ENCODE data around the gene CCDC81. TPM values are rescaled to one million over a fixed set of nuclear protein-coding genes. Genes with fewer than 3 reads are reported as not detected.
"Not testable (repeated sequence)": the region's sequence is repeated elsewhere in the genome, so short reads cannot be mapped to it uniquely, and the experiment has no call there.

The CCDC81 gene
- total RNA-seq, 3 donors from 2014 or later, result 0.37 to 0.49 (median 0.38) TPM

- DNase-seq, result no peak
- no peaks in the 10 kb centered on the region for H3K4me1 Mint-ChIP-seq (ENCODE audit: low read depth)
These were observed 39.3 kb downstream of the CCDC81 start for GRCh38 chr11:86414032-86414431.

GRCh38 chr11:86415026-86415425 is 40.3 kb downstream of the CCDC81 start:
- H3K4me3 Mint-ChIP-seq, result no peak overlapping the region

More at GRCh38 chr11:86414032-86414431, 39.3 kb downstream of the CCDC81 start:
- Mint-ChIP-seq H3K36me3 (ENCODE audit: insufficient read depth) (peaks cover 2% of the 10 kb centered on the region), H3K4me3 (no peak overlapping the region), H3K27me3 (ENCODE audit: low read depth) (no peaks in the 10 kb centered on the region), H3K9me3 (no peaks in the 10 kb centered on the region)
- no peak for ATAC-seq

GRCh38 chr11:86416494-86416893 is 41.8 kb downstream of the CCDC81 start:
- no peaks in the 10 kb centered on the region for H3K4me1 Mint-ChIP-seq (ENCODE audit: low read depth)
- H3K9me3 Mint-ChIP-seq, result no peaks in the 10 kb centered on the region
- H3K4me3 Mint-ChIP-seq, result no peak overlapping the region
- no peak for DNase-seq
- H3K27me3 Mint-ChIP-seq (ENCODE audit: low read depth), result no peaks in the 10 kb centered on the region
- peaks cover 2% of the 10 kb centered on the region for H3K36me3 Mint-ChIP-seq (ENCODE audit: insufficient read depth)
- ATAC-seq, result no peak

More at GRCh38 chr11:86415026-86415425, 40.3 kb downstream of the CCDC81 start:
- Mint-ChIP-seq H3K4me1 (ENCODE audit: low read depth) (no peaks in the 10 kb centered on the region), H3K27me3 (ENCODE audit: low read depth) (no peaks in the 10 kb centered on the region), H3K9me3 (no peaks in the 10 kb centered on the region), H3K36me3 (ENCODE audit: insufficient read depth) (peaks cover 2% of the 10 kb centered on the region)
- ATAC-seq (no peak), DNase-seq (no peak)

- H3K9me3 Mint-ChIP-seq; ATAC-seq; H3K36me3 Mint-ChIP-seq (ENCODE audit: insufficient read depth); H3K27me3 Mint-ChIP-seq (ENCODE audit: low read depth); H3K4me1 Mint-ChIP-seq (ENCODE audit: low read depth); H3K4me3 Mint-ChIP-seq; DNase-seq: not testable (repeated sequence)
These were observed 42.3 kb downstream of the CCDC81 start for GRCh38 chr11:86416951-86417350.

- H3K4me3 Mint-ChIP-seq, result no peak overlapping the region
- H3K9me3 Mint-ChIP-seq, result no peaks in the 10 kb centered on the region
- no peaks in the 10 kb centered on the region for H3K4me1 Mint-ChIP-seq (ENCODE audit: low read depth)
- ATAC-seq (no peak), DNase-seq (no peak)
- peaks cover 3% of the 10 kb centered on the region for H3K36me3 Mint-ChIP-seq (ENCODE audit: insufficient read depth)
- no peaks in the 10 kb centered on the region for H3K27me3 Mint-ChIP-seq (ENCODE audit: low read depth)
These were observed 43.4 kb downstream of the CCDC81 start for GRCh38 chr11:86418106-86418505.

GRCh38 chr11:86418513-86418912 is 43.8 kb downstream of the CCDC81 start:
- no peaks in the 10 kb centered on the region for H3K4me1 Mint-ChIP-seq (ENCODE audit: low read depth)
- H3K9me3 Mint-ChIP-seq, result no peaks in the 10 kb centered on the region
- H3K27me3 Mint-ChIP-seq (ENCODE audit: low read depth), result no peaks in the 10 kb centered on the region
- peaks cover 5% of the 10 kb centered on the region for H3K36me3 Mint-ChIP-seq (ENCODE audit: insufficient read depth)
- DNase-seq (no peak), ATAC-seq (no peak)
- H3K4me3 Mint-ChIP-seq, result no peak overlapping the region

GRCh38 chr11:86418917-86419316 is 44.2 kb downstream of the CCDC81 start:
- H3K9me3 Mint-ChIP-seq, result no peaks in the 10 kb centered on the region
- H3K27me3 Mint-ChIP-seq (ENCODE audit: low read depth), result no peaks in the 10 kb centered on the region
- peaks cover 7% of the 10 kb centered on the region for H3K36me3 Mint-ChIP-seq (ENCODE audit: insufficient read depth)
- H3K4me1 Mint-ChIP-seq (ENCODE audit: low read depth), result no peaks in the 10 kb centered on the region
- H3K4me3 Mint-ChIP-seq, result no peak overlapping the region
- ATAC-seq (peak in 1 of 2 donors; percentile 53), DNase-seq (no peak)

- no peak overlapping the region for H3K4me3 Mint-ChIP-seq
- ATAC-seq (no peak), DNase-seq (no peak)
- H3K9me3 Mint-ChIP-seq, result peaks cover 13% of the 10 kb centered on the region
- H3K27me3 Mint-ChIP-seq (ENCODE audit: low read depth), result no peaks in the 10 kb centered on the region
- no peaks in the 10 kb centered on the region for H3K4me1 Mint-ChIP-seq (ENCODE audit: low read depth)
- H3K36me3 Mint-ChIP-seq (ENCODE audit: insufficient read depth), result peaks cover 7% of the 10 kb centered on the region
These were observed 47.3 kb downstream of the CCDC81 start for GRCh38 chr11:86421946-86422345.

GRCh38 chr11:86422371-86422770 is 47.7 kb downstream of the CCDC81 start:
- Mint-ChIP-seq H3K4me3 (no peak overlapping the region), H3K9me3 (peaks cover 13% of the 10 kb centered on the region), H3K4me1 (ENCODE audit: low read depth) (no peaks in the 10 kb centered on the region), H3K27me3 (ENCODE audit: low read depth) (no peaks in the 10 kb centered on the region), H3K36me3 (ENCODE audit: insufficient read depth) (peaks cover 7% of the 10 kb centered on the region)
- ATAC-seq (no peak), DNase-seq (no peak)

GRCh38 chr11:86423488-86423887 is 48.8 kb downstream of the CCDC81 start:
- H3K4me3 Mint-ChIP-seq; H3K36me3 Mint-ChIP-seq (ENCODE audit: insufficient read depth); ATAC-seq; H3K4me1 Mint-ChIP-seq (ENCODE audit: low read depth); DNase-seq; H3K27me3 Mint-ChIP-seq (ENCODE audit: low read depth): not testable (repeated sequence)
- H3K9me3 Mint-ChIP-seq, result peaks cover 13% of the 10 kb centered on the region

GRCh38 chr11:86427441-86427840 is 52.8 kb downstream of the CCDC81 start:
- no peaks in the 10 kb centered on the region for H3K4me1 Mint-ChIP-seq (ENCODE audit: low read depth)
- H3K9me3 Mint-ChIP-seq, result peaks cover 13% of the 10 kb centered on the region
- H3K36me3 Mint-ChIP-seq (ENCODE audit: insufficient read depth), result peaks cover 7% of the 10 kb centered on the region
- no peak overlapping the region for H3K4me3 Mint-ChIP-seq
- no peak for ATAC-seq
- no peak for DNase-seq
- H3K27me3 Mint-ChIP-seq (ENCODE audit: low read depth), result no peaks in the 10 kb centered on the region

- DNase-seq, result no peak
- H3K27me3 Mint-ChIP-seq (ENCODE audit: low read depth), result no peaks in the 10 kb centered on the region
These were observed 56.6 kb downstream of the CCDC81 start for GRCh38 chr11:86431258-86431657.

GRCh38 chr11:86433361-86434095 is 58.8 kb downstream of the CCDC81 start:
- not testable (repeated sequence) for ATAC-seq; H3K4me3 Mint-ChIP-seq; DNase-seq; H3K36me3 Mint-ChIP-seq (ENCODE audit: insufficient read depth); H3K9me3 Mint-ChIP-seq; H3K27me3 Mint-ChIP-seq (ENCODE audit: low read depth); H3K4me1 Mint-ChIP-seq (ENCODE audit: low read depth)

More at GRCh38 chr11:86431258-86431657, 56.6 kb downstream of the CCDC81 start:
- Mint-ChIP-seq H3K4me3 (peak overlapping the region; percentile 31), H3K4me1 (ENCODE audit: low read depth) (no peaks in the 10 kb centered on the region), H3K36me3 (ENCODE audit: insufficient read depth) (peaks cover 3% of the 10 kb centered on the region), H3K9me3 (peaks cover 8% of the 10 kb centered on the region)
- no peak for ATAC-seq

GRCh38 chr11:86435711-86436110 is 61.0 kb downstream of the CCDC81 start:
- Mint-ChIP-seq H3K36me3 (ENCODE audit: insufficient read depth) (peaks cover 3% of the 10 kb centered on the region), H3K4me3 (no peak overlapping the region), H3K9me3 (no peaks in the 10 kb centered on the region), H3K4me1 (ENCODE audit: low read depth) (no peaks in the 10 kb centered on the region), H3K27me3 (ENCODE audit: low read depth) (no peaks in the 10 kb centered on the region)
- DNase-seq (no peak), ATAC-seq (no peak)

GRCh38 chr11:86438685-86439084 is 64.0 kb downstream of the CCDC81 start:
- H3K27me3 Mint-ChIP-seq (ENCODE audit: low read depth), result no peaks in the 10 kb centered on the region
- H3K4me3 Mint-ChIP-seq, result no peak overlapping the region
- H3K9me3 Mint-ChIP-seq, result no peaks in the 10 kb centered on the region
- DNase-seq (no peak), ATAC-seq (no peak)
- H3K4me1 Mint-ChIP-seq (ENCODE audit: low read depth), result no peaks in the 10 kb centered on the region
- no peaks in the 10 kb centered on the region for H3K36me3 Mint-ChIP-seq (ENCODE audit: insufficient read depth)

All from activated T-cell treated with anti-CD3 and anti-CD28 coated beads, Interleukin-2, amount 50 U/mL, for 4 hours (primary cell).